CD14-positive monocyte (primary cell): ENCODE measurements around the gene IPO11. TPM values are rescaled to one million over a fixed set of nuclear protein-coding genes. Genes with fewer than 3 reads are reported as not detected.

ENCODE experiments used
- DNase-seq, 3 donors: peaks; one replicate each; pipeline ENCODE4 v3.0.0-alpha.2; 2011 to 2022
- H2AFZ ChIP-seq: 2 replicates; pipeline ENCODE4 v1.6.0; 2012; ENCODE audit warnings: mild to moderate bottlenecking, low read depth, low read length, inconsistent platforms; ENCODE audit not compliant: insufficient read depth, poor library complexity, severe bottlenecking
- H3K27ac ChIP-seq, 2 donors: 1 replicate in 1 of 2; 2 replicates in 1 of 2; pipeline ENCODE4 v1.5.1; 2012 to 2013; ENCODE audit warnings: low read length in 2 of 2, control low read depth in 1 of 2, inconsistent platforms in 1 of 2, low read depth in 1 of 2, mild to moderate bottlenecking in 1 of 2
- H3K27me3 ChIP-seq, 2 donors: one replicate each; pipeline versions ENCODE4 v1.6.0 to v1.6.1; 2011 to 2013; ENCODE audit warnings: low read length in 2 of 2; ENCODE audit not compliant: control insufficient read depth in 2 of 2, insufficient read depth in 2 of 2
- H3K36me3 ChIP-seq, 2 donors: replicated peaks in 1 of 2; 1 replicate in 1 of 2; 2 replicates in 1 of 2; pipeline versions ENCODE4 v1.5.1 to v1.6.1; 2012 to 2013; ENCODE audit warnings: low read length in 2 of 2, control low read depth in 1 of 2, inconsistent platforms in 1 of 2, mild to moderate bottlenecking in 1 of 2; ENCODE audit not compliant: insufficient read depth in 2 of 2, control insufficient read depth in 1 of 2
- H3K4me1 ChIP-seq, 2 donors: 1 replicate in 1 of 2; 2 replicates in 1 of 2; pipeline versions ENCODE4 v1.5.1 to v1.6.1; 2012 to 2013; ENCODE audit warnings: low read length in 2 of 2, control low read depth in 1 of 2, inconsistent platforms in 1 of 2, mild to moderate bottlenecking in 1 of 2, moderate library complexity in 1 of 2; ENCODE audit not compliant: insufficient read depth in 2 of 2, control insufficient read depth in 1 of 2
- H3K4me2 ChIP-seq: replicated peaks from 2 replicates; pipeline ENCODE3; 2012; ENCODE audit warnings: low read length, moderate library complexity, mild to moderate bottlenecking; ENCODE audit not compliant: poor library complexity, severe bottlenecking; ENCODE audit errors: extremely low read depth
- H3K4me3 ChIP-seq, 3 experiments: fragments of 200-600 bp in 1 of 3; sonication (generic) in 1 of 3; replicated peaks in 1 of 3; 1 replicate in 2 of 3; 2 replicates in 1 of 3; pipeline ENCODE4 v1.5.1; 2011 to 2013; ENCODE audit warnings: low read length in 3 of 3, mild to moderate bottlenecking in 3 of 3, control low read depth in 2 of 3, low read depth in 2 of 3, inconsistent platforms in 1 of 3, moderate library complexity in 1 of 3
- H3K79me2 ChIP-seq: 2 replicates; pipeline ENCODE4 v1.6.0; 2012; ENCODE audit warnings: mild to moderate bottlenecking, control low read depth, inconsistent platforms, low read length, moderate library complexity; ENCODE audit not compliant: insufficient read depth
- H3K9ac ChIP-seq: 2 replicates; pipeline ENCODE4 v1.6.0; 2017; ENCODE audit warnings: low read length, mild to moderate bottlenecking; ENCODE audit not compliant: insufficient read depth, poor library complexity, severe bottlenecking
- H3K9me3 ChIP-seq, 2 donors: replicated peaks in 1 of 2; 1 replicate in 1 of 2; 2 replicates in 1 of 2; pipeline versions ENCODE4 v1.5.1 to v1.6.1; 2012 to 2013; ENCODE audit warnings: low read length in 2 of 2, control low read depth in 1 of 2; ENCODE audit not compliant: control insufficient read depth in 1 of 2, insufficient read depth in 1 of 2
- H4K20me1 ChIP-seq: 2 replicates; pipeline ENCODE4 v1.6.0; 2012; ENCODE audit warnings: mild to moderate bottlenecking, low read length, control low read depth, moderate library complexity; ENCODE audit not compliant: insufficient read depth
- H3K27ac Mint-ChIP-seq, 7 donors: one replicate each; pipeline ENCODE4 v1.8.0; 2020; ENCODE audit warnings: mild to moderate bottlenecking in 7 of 7, mixed read lengths in 7 of 7, moderate library complexity in 6 of 7, inconsistent platforms in 2 of 7
- H3K27me3 Mint-ChIP-seq, 3 donors: one replicate each; pipeline ENCODE4 v1.8.0; 2021 to 2022; ENCODE audit warnings: low read depth in 3 of 3, mild to moderate bottlenecking in 3 of 3, mixed read lengths in 3 of 3, moderate library complexity in 3 of 3, inconsistent platforms in 1 of 3
- H3K36me3 Mint-ChIP-seq, 2 donors: one replicate each; pipeline ENCODE4 v1.8.0; 2020; ENCODE audit warnings: mixed read lengths in 2 of 2, inconsistent platforms in 1 of 2, mild to moderate bottlenecking in 1 of 2
- H3K4me1 Mint-ChIP-seq: one replicate; pipeline ENCODE4 v1.8.0; 2020; ENCODE audit warnings: mild to moderate bottlenecking, mixed read lengths
- H3K4me3 Mint-ChIP-seq, 2 donors: one replicate each; pipeline ENCODE4 v1.8.0; 2020; ENCODE audit warnings: mild to moderate bottlenecking in 2 of 2, mixed read lengths in 2 of 2, moderate library complexity in 1 of 2
- H3K9me3 Mint-ChIP-seq, 7 donors: one replicate each; pipeline ENCODE4 v1.8.0; 2020 to 2022; ENCODE audit warnings: mixed read lengths in 7 of 7, mild to moderate bottlenecking in 6 of 7, moderate library complexity in 6 of 7, inconsistent platforms in 2 of 7
- CTCF ChIP-seq: fragments of 200-600 bp; IDR thresholded peaks from one replicate; pipeline ENCODE4 v1.8.0; 2022; ENCODE audit warnings: antibody characterized with exemption, mild to moderate bottlenecking
- WGBS: methylation state at CpG from one replicate; pipeline ENCODE4 v1.1.5; 2013; ENCODE audit warnings: missing lambda C conversion rate; ENCODE audit not compliant: insufficient coverage; 5-methylcytosine and 5-hydroxymethylcytosine counted together
- intact Hi-C, 2 donors: fragments of 100-400 bp; cut with micrococcal nuclease; formaldehyde crosslinking; loops; one replicate each; pipeline versions ENCODE4 v1.15.0 to v1.15.1; 2023
- polyA plus RNA-seq, 3 donors: library from polyadenylated mRNA; depleted of rRNA in 1 of 3; unstranded in 2 of 3; stranded (reverse) in 1 of 3; fragments of 300-500 nt in 2 of 3; fragments of >200 nt in 1 of 3; fragmentation: Illumina TruSeq in 2 of 3; gene quantifications; 1 replicate in 2 of 3; 2 replicates in 1 of 3; pipeline ENCODE4 v1.2.3, GENCODE V29; 2012 to 2021

The IPO11 gene
- polyA plus RNA-seq, 3 donors: 4.4 to 5.5 (median 5.3) TPM

- intact Hi-C loops: no loop called here
- H3K4me3 Mint-ChIP-seq: no peak overlapping the region
- Histone ChIP-seq H3K4me2 (no peak overlapping the region), H3K27me3 (no peaks in the 10 kb centered on the region), H3K9ac (no peak overlapping the region), H3K4me3 (no peak overlapping the region), H4K20me1 (no peaks in the 10 kb centered on the region), H3K79me2 (no peaks in the 10 kb centered on the region), H3K9me3 (no peaks in the 10 kb centered on the region), H3K27ac (no peak overlapping the region), H2AFZ (no peak overlapping the region), H3K36me3 (peaks cover 5 to 13% of the 10 kb centered on the region in 2 donors), H3K4me1 (no peaks in the 10 kb centered on the region)
- H3K4me1 Mint-ChIP-seq: peaks cover 11% of the 10 kb centered on the region
- H3K27ac Mint-ChIP-seq: no peak overlapping the region
- no peaks in the 10 kb centered on the region for H3K27me3 Mint-ChIP-seq
- no peak for DNase-seq
- no peak for TF ChIP-seq CTCF
- H3K36me3 Mint-ChIP-seq: peaks cover 16 to 18% of the 10 kb centered on the region in 2 donors
- WGBS: no CpG with 5 or more reads among the region's 2 CpGs
- peaks cover 0 to 3% (median 1%) of the 10 kb centered on the region in 7 donors for H3K9me3 Mint-ChIP-seq
These were observed 123.7 kb downstream of the IPO11 start for GRCh38 chr5:62536232-62536631.

GRCh38 chr5:62536783-62537182, 124.2 kb downstream of the IPO11 start:
- no peak for DNase-seq
- H3K27me3 Mint-ChIP-seq: no peaks in the 10 kb centered on the region
- H3K79me2 ChIP-seq: no peaks in the 10 kb centered on the region
- H3K4me1 Mint-ChIP-seq: peaks cover 11% of the 10 kb centered on the region
- H3K4me3 ChIP-seq: no peak overlapping the region
- TF ChIP-seq CTCF: no peak
- WGBS: no CpG with 5 or more reads among the region's 2 CpGs
- no peaks in the 10 kb centered on the region for H3K9me3 ChIP-seq
- intact Hi-C loops: no loop called here
- no peaks in the 10 kb centered on the region for H3K4me1 ChIP-seq
- no peak overlapping the region for H3K9ac ChIP-seq
- H3K4me2 ChIP-seq: no peak overlapping the region
- H3K36me3 Mint-ChIP-seq: peaks cover 10 to 13% of the 10 kb centered on the region in 2 donors
- H3K4me3 Mint-ChIP-seq: no peak overlapping the region
- no peak overlapping the region for H3K27ac Mint-ChIP-seq
- no peak overlapping the region for H2AFZ ChIP-seq
- H3K9me3 Mint-ChIP-seq: peaks cover 0 to 3% (median 1%) of the 10 kb centered on the region in 7 donors
- H3K36me3 ChIP-seq: peaks cover 4 to 8% of the 10 kb centered on the region in 2 donors
- H3K27me3 ChIP-seq: no peaks in the 10 kb centered on the region
- H4K20me1 ChIP-seq: no peaks in the 10 kb centered on the region
- no peak overlapping the region for H3K27ac ChIP-seq
